ENCODE measurements around the gene TRAF3IP1.

DNA sequence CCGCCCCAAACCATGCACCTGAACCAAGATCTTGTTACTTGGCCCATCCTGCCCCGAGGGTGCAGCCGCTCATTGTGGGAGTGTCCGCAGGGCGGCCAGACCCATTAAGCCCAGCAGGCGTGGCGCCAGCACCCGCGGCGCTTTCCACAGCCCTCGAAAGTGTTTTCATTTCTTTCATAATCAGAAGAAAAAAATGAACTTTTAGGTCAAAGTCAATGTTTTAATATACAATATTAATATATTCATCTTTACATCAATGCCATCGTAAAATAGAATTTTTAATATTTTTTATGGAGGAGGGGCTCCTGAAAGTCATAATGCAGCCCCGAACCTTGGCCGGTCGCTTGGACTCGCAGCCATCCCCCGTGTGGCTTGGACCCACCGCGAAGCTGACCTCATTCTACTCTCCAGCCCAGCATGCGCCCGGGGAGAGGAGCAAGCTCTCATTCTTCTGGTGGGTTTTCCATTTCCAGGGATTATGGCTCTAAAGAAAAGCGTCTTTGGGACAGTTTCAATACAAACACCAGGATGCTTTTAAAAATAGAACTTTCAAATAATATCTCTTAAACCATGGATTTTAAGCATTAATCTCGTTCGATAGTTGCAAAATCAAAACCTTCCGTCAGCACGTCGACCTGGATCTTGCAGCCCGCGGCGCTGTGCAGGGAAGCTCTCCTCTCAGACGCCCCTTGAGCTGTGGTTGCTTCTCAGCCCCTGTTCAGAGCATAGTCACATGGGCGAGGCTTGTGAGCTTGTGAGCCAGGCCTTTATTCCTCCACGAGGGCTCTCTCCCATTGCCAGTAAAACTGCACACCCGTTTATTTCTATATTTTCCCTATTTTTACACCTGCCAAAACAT lies 89.3 kb downstream of the TRAF3IP1 start:
- TF ChIP-seq, protein P1, sequence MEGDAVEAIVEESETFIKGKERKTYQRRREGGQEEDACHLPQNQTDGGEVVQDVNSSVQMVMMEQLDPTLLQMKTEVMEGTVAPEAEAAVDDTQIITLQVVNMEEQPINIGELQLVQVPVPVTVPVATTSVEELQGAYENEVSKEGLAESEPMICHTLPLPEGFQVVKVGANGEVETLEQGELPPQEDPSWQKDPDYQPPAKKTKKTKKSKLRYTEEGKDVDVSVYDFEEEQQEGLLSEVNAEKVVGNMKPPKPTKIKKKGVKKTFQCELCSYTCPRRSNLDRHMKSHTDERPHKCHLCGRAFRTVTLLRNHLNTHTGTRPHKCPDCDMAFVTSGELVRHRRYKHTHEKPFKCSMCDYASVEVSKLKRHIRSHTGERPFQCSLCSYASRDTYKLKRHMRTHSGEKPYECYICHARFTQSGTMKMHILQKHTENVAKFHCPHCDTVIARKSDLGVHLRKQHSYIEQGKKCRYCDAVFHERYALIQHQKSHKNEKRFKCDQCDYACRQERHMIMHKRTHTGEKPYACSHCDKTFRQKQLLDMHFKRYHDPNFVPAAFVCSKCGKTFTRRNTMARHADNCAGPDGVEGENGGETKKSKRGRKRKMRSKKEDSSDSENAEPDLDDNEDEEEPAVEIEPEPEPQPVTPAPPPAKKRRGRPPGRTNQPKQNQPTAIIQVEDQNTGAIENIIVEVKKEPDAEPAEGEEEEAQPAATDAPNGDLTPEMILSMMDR (IDR thresholded peaks at IDR 0.05): no peak
- no peak for TF ChIP-seq POLR2A (IDR thresholded peaks at IDR 0.05)

Measured in uterus (tissue), 2 donors.